HEK293T (cell line): ENCODE measurements around the gene CIPC.

Experiments used
- ELF4 ChIP-seq: fragments of 450-650 bp; IDR thresholded peaks from 2 replicates; pipeline ENCODE4 v1.6.1; 2017; ENCODE audit warnings: antibody characterized with exemption
- NFRKB ChIP-seq: fragments of 450-650 bp; IDR thresholded peaks from 2 replicates; pipeline ENCODE4 v1.6.1; 2016; ENCODE audit warnings: mild to moderate bottlenecking, moderate library complexity
- SP1 ChIP-seq: fragments of 450-650 bp; IDR thresholded peaks from 2 replicates; pipeline ENCODE4 v1.6.1; 2017
- SUZ12 ChIP-seq: fragments of 450-650 bp; IDR thresholded peaks from 2 replicates; pipeline ENCODE4 v1.6.1; 2016; ENCODE audit warnings: mild to moderate bottlenecking
- TARDBP ChIP-seq: fragments of 450-650 bp; IDR thresholded peaks from 2 replicates; pipeline ENCODE4 v1.6.1; 2016
- ZNF384 ChIP-seq: fragments of 450-650 bp; IDR thresholded peaks from 2 replicates; pipeline ENCODE4 v1.6.1; 2016

- TF ChIP-seq ELF4: no peak
- TF ChIP-seq SP1: no peak
- TF ChIP-seq NFRKB: no peak
- no peak for TF ChIP-seq ZNF384
- no peak for TF ChIP-seq TARDBP
- no peak for TF ChIP-seq SUZ12
Observed at GRCh38 chr14:77105145-77105939, 7.3 kb downstream of the CIPC start.
